ENCODE data around the gene GALNT16.

DNA sequence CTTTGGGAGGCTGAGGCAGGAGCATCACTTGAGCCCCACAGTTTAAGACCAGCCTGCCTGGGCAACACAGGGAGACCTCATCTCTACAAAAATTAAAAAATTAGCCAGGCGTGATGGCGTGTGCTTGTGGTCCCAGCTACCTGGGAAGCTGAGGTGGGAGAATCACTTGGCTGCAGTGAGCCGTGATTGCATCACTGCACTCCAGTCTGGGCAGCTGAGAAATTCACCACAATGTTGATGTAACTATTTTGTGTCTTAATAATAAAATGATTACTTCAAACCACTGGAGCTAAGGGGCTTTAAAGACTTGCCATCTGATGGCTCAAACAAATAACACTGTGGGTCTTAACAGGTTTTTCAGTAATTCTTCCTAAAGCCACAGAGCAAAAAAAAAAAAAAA, 127.4 kb downstream of the GALNT16 start:
- no peak for TF ChIP-seq CTCF (IDR thresholded peaks at IDR 0.05)
- TF ChIP-seq POLR2A (IDR thresholded peaks at IDR 0.05) = no peak
- no peak for TF ChIP-seq POLR2AphosphoS5 (IDR thresholded peaks at IDR 0.05)
- no peak for TF ChIP-seq EP300 (IDR thresholded peaks at IDR 0.05; ENCODE audit: low read depth)

Data from transverse colon (tissue), 4 donors.